ENCODE results near the gene UBL7. TPM values are rescaled to one million over a fixed set of nuclear protein-coding genes. Genes with fewer than 3 reads are reported as not detected.

UBL7 gene
- total RNA-seq, 1 experiment from 2014 or later, result 47.5 TPM

DNA sequence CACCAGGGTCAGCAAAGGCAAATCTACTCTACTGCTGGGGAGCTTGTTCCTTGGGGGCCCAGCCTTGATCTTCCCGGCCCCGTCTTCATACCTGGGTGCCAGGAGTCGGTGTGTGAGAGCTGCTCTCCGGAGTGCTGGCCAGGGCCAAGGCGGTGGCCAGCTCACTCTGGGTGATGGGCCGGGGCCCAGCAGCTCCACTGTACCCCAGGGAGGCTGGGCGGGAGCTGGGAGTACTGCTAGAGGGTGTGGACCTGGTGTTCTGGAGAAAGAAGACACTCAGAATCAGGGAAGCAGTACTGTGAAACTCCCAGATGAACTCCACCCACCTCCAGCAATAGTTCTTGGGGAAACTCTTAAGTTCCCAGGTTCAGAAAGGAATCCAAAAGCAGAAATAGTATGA lies 11.9 kb downstream of the UBL7 start:
- peaks cover 11 to 53% (median 51%) of the 10 kb centered on the region in 3 experiments; a peak in 6 of 7 replicates for H3K36me3 Mint-ChIP-seq (ENCODE audit: insufficient read depth in 1 of 3, low read depth in 3 of 3)
- no peak overlapping the region for H4K91ac ChIP-seq (ENCODE audit: insufficient read length, low read depth, low read length)

More for the DNA sequence above, 11.9 kb downstream of the UBL7 start:
- Histone ChIP-seq H3T11ph (ENCODE audit: low read length) (no peak overlapping the region), H3K18ac (ENCODE audit: insufficient read length, low read depth, low read length) (no peak overlapping the region), H2BK5ac (ENCODE audit: insufficient read length, low read length) (no peak overlapping the region), H3K9ac (ENCODE audit: extremely low read depth, insufficient read length, low read length) (no peak overlapping the region), H4K5ac (ENCODE audit: insufficient read length, low read depth, low read length) (no peak overlapping the region), H3K79me2 (ENCODE audit: insufficient read depth, low read length) (no peaks in the 10 kb centered on the region), H3K14ac (ENCODE audit: insufficient read depth, low read length) (no peak overlapping the region), H2BK12ac (ENCODE audit: insufficient read length, low read depth, low read length) (no peak overlapping the region), H2BK120ac (ENCODE audit: low read depth, low read length, poor library complexity, severe bottlenecking) (no peak overlapping the region), H2BK20ac (ENCODE audit: low read depth, low read length, poor library complexity, severe bottlenecking) (no peak overlapping the region), H3K27me3 (ENCODE audit: insufficient read depth, low read length) (no peaks in the 10 kb centered on the region), H3K4me1 (ENCODE audit: insufficient read depth, low read length) (peaks cover 3% of the 10 kb centered on the region; the same call in 1 of the 2 replicates), H3K23ac (ENCODE audit: insufficient read length, low read depth, low read length) (no peak overlapping the region), H3K4ac (ENCODE audit: low read depth, low read length) (no peak overlapping the region), H3K4me2 (ENCODE audit: insufficient read depth, insufficient read length, low read length) (no peak overlapping the region), H2AFZ (ENCODE audit: low read length) (no peak overlapping the region), H3K27ac (ENCODE audit: insufficient read length, low read depth, low read length) (no peak overlapping the region), H3K79me1 (ENCODE audit: insufficient read depth, low read depth, low read length, poor library complexity, severe bottlenecking) (no peaks in the 10 kb centered on the region), H3K9me3 (ENCODE audit: control insufficient read depth, low read depth, low read length) (no peaks in the 10 kb centered on the region), H3K56ac (ENCODE audit: insufficient read length, low read depth, low read length) (no peak overlapping the region), H4K20me1 (ENCODE audit: control insufficient read depth, insufficient read depth, insufficient read length) (no peaks in the 10 kb centered on the region), H3K23me2 (ENCODE audit: insufficient read length, low read depth, low read length, poor library complexity, severe bottlenecking) (no peaks in the 10 kb centered on the region), H2AK5ac (ENCODE audit: insufficient read length, low read length) (no peak overlapping the region), H2BK15ac (ENCODE audit: low read depth, low read length) (no peak overlapping the region), H4K8ac (replicated peaks; ENCODE audit: insufficient read length, low read depth, low read length) (no peak overlapping the region)
- Mint-ChIP-seq H3K9me3 (no peaks in the 10 kb centered on the region), H3K4me1 (peaks cover 10% of the 10 kb centered on the region in 2 experiments), H3K4me3 (no peak overlapping the region), H3K27ac (no peak overlapping the region), H3K27me3 (ENCODE audit: low read depth) (no peaks in the 10 kb centered on the region)
- TF ChIP-seq, protein P1, sequence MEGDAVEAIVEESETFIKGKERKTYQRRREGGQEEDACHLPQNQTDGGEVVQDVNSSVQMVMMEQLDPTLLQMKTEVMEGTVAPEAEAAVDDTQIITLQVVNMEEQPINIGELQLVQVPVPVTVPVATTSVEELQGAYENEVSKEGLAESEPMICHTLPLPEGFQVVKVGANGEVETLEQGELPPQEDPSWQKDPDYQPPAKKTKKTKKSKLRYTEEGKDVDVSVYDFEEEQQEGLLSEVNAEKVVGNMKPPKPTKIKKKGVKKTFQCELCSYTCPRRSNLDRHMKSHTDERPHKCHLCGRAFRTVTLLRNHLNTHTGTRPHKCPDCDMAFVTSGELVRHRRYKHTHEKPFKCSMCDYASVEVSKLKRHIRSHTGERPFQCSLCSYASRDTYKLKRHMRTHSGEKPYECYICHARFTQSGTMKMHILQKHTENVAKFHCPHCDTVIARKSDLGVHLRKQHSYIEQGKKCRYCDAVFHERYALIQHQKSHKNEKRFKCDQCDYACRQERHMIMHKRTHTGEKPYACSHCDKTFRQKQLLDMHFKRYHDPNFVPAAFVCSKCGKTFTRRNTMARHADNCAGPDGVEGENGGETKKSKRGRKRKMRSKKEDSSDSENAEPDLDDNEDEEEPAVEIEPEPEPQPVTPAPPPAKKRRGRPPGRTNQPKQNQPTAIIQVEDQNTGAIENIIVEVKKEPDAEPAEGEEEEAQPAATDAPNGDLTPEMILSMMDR (conservative IDR thresholded peaks at IDR 0.05), result no peak
- no peak for DNase-seq
- WGBS (ENCODE audit: extremely low coverage, insufficient read length, low lambda C conversion rate), result no CpG with 5 or more reads among the region's 7 CpGs

Data from H9 (cell line).